ENCODE results near the gene IL19. TPM values are rescaled to one million over a fixed set of nuclear protein-coding genes. Genes with fewer than 3 reads are reported as not detected.

The IL19 gene
- total and polyA plus RNA-seq, 2 donors from 2014 or later, result 0.41 to 3.6 TPM

- Histone ChIP-seq H3K4me3 (ENCODE audit: low read length in 3 of 3) (no peak overlapping the region), H3K4me1 (ENCODE audit: control insufficient read depth in 2 of 3, insufficient read depth in 2 of 3, low read depth in 1 of 3, low read length in 3 of 3) (no peaks in the 10 kb centered on the region), H3K9ac (ENCODE audit: low read length in 3 of 3) (no peak overlapping the region), H3K36me3 (ENCODE audit: control insufficient read depth in 2 of 3, insufficient read depth in 3 of 3, low read length in 3 of 3) (no peaks in the 10 kb centered on the region), H3K27me3 (ENCODE audit: control insufficient read depth, insufficient read depth, low read length) (no peaks in the 10 kb centered on the region), H3K27ac (ENCODE audit: low read depth in 2 of 2, low read length in 2 of 2) (no peak overlapping the region), H3K9me3 (ENCODE audit: control insufficient read depth in 2 of 3, insufficient read depth in 1 of 3, low read length in 3 of 3) (no peaks in the 10 kb centered on the region)
- FAIRE-seq, result no peak
- TF ChIP-seq CTCF (IDR thresholded peaks at IDR 0.05; ENCODE audit: borderline replicate concordance, extremely low read depth, insufficient read depth), result no peak
- no peak for DNase-seq
- intact Hi-C loops (cut with DNase I), result no loop called here
Observed at GRCh38 chr1:206800411-206800810, 29.8 kb downstream of the IL19 start.

GRCh38 chr1:206800891-206801290 lies 30.3 kb downstream of the IL19 start:
- Histone ChIP-seq H3K27me3 (ENCODE audit: control insufficient read depth, insufficient read depth, low read length) (no peaks in the 10 kb centered on the region), H3K36me3 (ENCODE audit: control insufficient read depth in 2 of 3, insufficient read depth in 3 of 3, low read length in 3 of 3) (no peaks in the 10 kb centered on the region), H3K9me3 (ENCODE audit: control insufficient read depth in 2 of 3, insufficient read depth in 1 of 3, low read length in 3 of 3) (no peaks in the 10 kb centered on the region), H3K9ac (ENCODE audit: low read length in 3 of 3) (no peak overlapping the region), H3K4me3 (ENCODE audit: low read length in 3 of 3) (no peak overlapping the region), H3K27ac (ENCODE audit: low read depth in 2 of 2, low read length in 2 of 2) (no peak overlapping the region), H3K4me1 (ENCODE audit: control insufficient read depth in 2 of 3, insufficient read depth in 2 of 3, low read depth in 1 of 3, low read length in 3 of 3) (no peaks in the 10 kb centered on the region)
- FAIRE-seq (no peak), DNase-seq (no peak)
- intact Hi-C loops (cut with DNase I), result no loop called here
- no peak for TF ChIP-seq CTCF (IDR thresholded peaks at IDR 0.05; ENCODE audit: borderline replicate concordance, extremely low read depth, insufficient read depth)

- H3K27me3 ChIP-seq (ENCODE audit: control insufficient read depth, insufficient read depth, low read length), result no peaks in the 10 kb centered on the region
- no peak overlapping the region for H3K9ac ChIP-seq (ENCODE audit: low read length in 3 of 3)
- TF ChIP-seq CTCF (IDR thresholded peaks at IDR 0.05; ENCODE audit: borderline replicate concordance, extremely low read depth, insufficient read depth), result no peak
- FAIRE-seq, result no peak
- H3K27ac ChIP-seq (ENCODE audit: low read depth in 2 of 2, low read length in 2 of 2), result no peak overlapping the region
- H3K4me1 ChIP-seq (ENCODE audit: control insufficient read depth in 2 of 3, insufficient read depth in 2 of 3, low read depth in 1 of 3, low read length in 3 of 3), result no peaks in the 10 kb centered on the region
- DNase-seq, result no peak
- no peaks in the 10 kb centered on the region for H3K9me3 ChIP-seq (ENCODE audit: control insufficient read depth in 2 of 3, insufficient read depth in 1 of 3, low read length in 3 of 3)
- intact Hi-C loops (cut with DNase I), result no loop called here
- no peak overlapping the region for H3K4me3 ChIP-seq (ENCODE audit: low read length in 3 of 3)
- no peaks in the 10 kb centered on the region for H3K36me3 ChIP-seq (ENCODE audit: control insufficient read depth in 2 of 3, insufficient read depth in 3 of 3, low read length in 3 of 3)
Observed at GRCh38 chr1:206801467-206801866, 30.9 kb downstream of the IL19 start.

- Histone ChIP-seq H3K9me3 (ENCODE audit: control insufficient read depth in 2 of 3, insufficient read depth in 1 of 3, low read length in 3 of 3) (no peaks in the 10 kb centered on the region), H3K27ac (ENCODE audit: low read depth in 2 of 2, low read length in 2 of 2) (no peak overlapping the region), H3K36me3 (ENCODE audit: control insufficient read depth in 2 of 3, insufficient read depth in 3 of 3, low read length in 3 of 3) (no peaks in the 10 kb centered on the region), H3K9ac (ENCODE audit: low read length in 3 of 3) (no peak overlapping the region), H3K4me1 (ENCODE audit: control insufficient read depth in 2 of 3, insufficient read depth in 2 of 3, low read depth in 1 of 3, low read length in 3 of 3) (no peaks in the 10 kb centered on the region), H3K4me3 (ENCODE audit: low read length in 3 of 3) (no peak overlapping the region), H3K27me3 (ENCODE audit: control insufficient read depth, insufficient read depth, low read length) (no peaks in the 10 kb centered on the region)
- no peak for TF ChIP-seq CTCF (IDR thresholded peaks at IDR 0.05; ENCODE audit: borderline replicate concordance, extremely low read depth, insufficient read depth)
- intact Hi-C loops (cut with DNase I), result no loop called here
- no peak for FAIRE-seq
- no peak for DNase-seq
Observed at GRCh38 chr1:206802401-206802800, 31.8 kb downstream of the IL19 start.
